ENCODE data around the gene AGBL1. TPM values are rescaled to one million over a fixed set of nuclear protein-coding genes. Genes with fewer than 3 reads are reported as not detected.

The AGBL1 gene
- polyA plus RNA-seq, 4 donors: 0.01 to 0.04 TPM; not detected in 2

GRCh38 chr15:86337071-86337470 is 257.4 kb downstream of the AGBL1 start:
- no peak for FAIRE-seq

GRCh38 chr15:86347245-86347644 is 267.6 kb downstream of the AGBL1 start:
- H3K4me3 ChIP-seq (ENCODE audit: low read depth in 1 of 3, low read length in 3 of 3): no peak overlapping the region
- FAIRE-seq (no peak), DNase-seq (no peak)
- no peaks in the 10 kb centered on the region for H3K36me3 ChIP-seq (ENCODE audit: control insufficient read depth in 3 of 3, insufficient read depth in 2 of 3, low read depth in 1 of 3, low read length in 3 of 3)
- H3K4me1 ChIP-seq (ENCODE audit: control insufficient read depth in 3 of 3, insufficient read depth in 2 of 3, low read depth in 1 of 3, low read length in 2 of 3): no peaks in the 10 kb centered on the region
- peaks cover 0 to 2% of the 10 kb centered on the region in 2 donors for H3K9me3 ChIP-seq (ENCODE audit: control insufficient read depth in 2 of 2, insufficient read depth in 1 of 2, low read depth in 1 of 2, low read length in 1 of 2)
- no peak overlapping the region for H3K27ac ChIP-seq (ENCODE audit: low read depth in 1 of 3, low read length in 2 of 3)
- H3K27me3 ChIP-seq (ENCODE audit: control insufficient read depth in 3 of 3, insufficient read depth in 3 of 3, low read length in 3 of 3): no peaks in the 10 kb centered on the region
- WGBS, 3 donors: 62 to 84% (median 71%) methylated on average over 2 of the region's 2 CpGs

More at GRCh38 chr15:86337071-86337470, 257.4 kb downstream of the AGBL1 start:
- no peak overlapping the region for H3K27ac ChIP-seq (ENCODE audit: low read depth in 1 of 3, low read length in 2 of 3)
- H3K36me3 ChIP-seq (ENCODE audit: control insufficient read depth in 3 of 3, insufficient read depth in 2 of 3, low read depth in 1 of 3, low read length in 3 of 3): no peaks in the 10 kb centered on the region
- WGBS, 3 donors: 89 to 93% (median 91%) methylated on average over 2 of the region's 2 CpGs
- no peaks in the 10 kb centered on the region for H3K4me1 ChIP-seq (ENCODE audit: control insufficient read depth in 3 of 3, insufficient read depth in 2 of 3, low read depth in 1 of 3, low read length in 2 of 3)
- H3K9me3 ChIP-seq (ENCODE audit: control insufficient read depth in 2 of 2, insufficient read depth in 1 of 2, low read depth in 1 of 2, low read length in 1 of 2): no peaks in the 10 kb centered on the region
- H3K27me3 ChIP-seq (ENCODE audit: control insufficient read depth in 3 of 3, insufficient read depth in 3 of 3, low read length in 3 of 3): no peaks in the 10 kb centered on the region
- no peak for DNase-seq
- no peak overlapping the region for H3K4me3 ChIP-seq (ENCODE audit: low read depth in 1 of 3, low read length in 3 of 3)

GRCh38 chr15:86349565-86349964 is 269.9 kb downstream of the AGBL1 start:
- DNase-seq (no peak), FAIRE-seq (no peak)
- H3K4me1 ChIP-seq (ENCODE audit: control insufficient read depth in 3 of 3, insufficient read depth in 2 of 3, low read depth in 1 of 3, low read length in 2 of 3): no peaks in the 10 kb centered on the region
- H3K27me3 ChIP-seq (ENCODE audit: control insufficient read depth in 3 of 3, insufficient read depth in 3 of 3, low read length in 3 of 3): no peaks in the 10 kb centered on the region
- H3K9me3 ChIP-seq (ENCODE audit: control insufficient read depth in 2 of 2, insufficient read depth in 1 of 2, low read depth in 1 of 2, low read length in 1 of 2): peaks cover 0 to 2% of the 10 kb centered on the region in 2 donors
- WGBS, 3 donors: 83 to 97% (median 90%) methylated on average over 1 of the region's 1 CpG
- H3K36me3 ChIP-seq (ENCODE audit: control insufficient read depth in 3 of 3, insufficient read depth in 2 of 3, low read depth in 1 of 3, low read length in 3 of 3): no peaks in the 10 kb centered on the region
- H3K4me3 ChIP-seq (ENCODE audit: low read depth in 1 of 3, low read length in 3 of 3): no peak overlapping the region
- no peak overlapping the region for H3K27ac ChIP-seq (ENCODE audit: low read depth in 1 of 3, low read length in 2 of 3)

GRCh38 chr15:86353213-86353612 is 273.5 kb downstream of the AGBL1 start:
- WGBS, 3 donors: 73 to 77% (median 75%) methylated on average over 1 of the region's 1 CpG
- Histone ChIP-seq H3K27ac (ENCODE audit: low read depth in 1 of 3, low read length in 2 of 3) (no peak overlapping the region), H3K36me3 (ENCODE audit: control insufficient read depth in 3 of 3, insufficient read depth in 2 of 3, low read depth in 1 of 3, low read length in 3 of 3) (no peaks in the 10 kb centered on the region), H3K27me3 (ENCODE audit: control insufficient read depth in 3 of 3, insufficient read depth in 3 of 3, low read length in 3 of 3) (no peaks in the 10 kb centered on the region), H3K4me3 (ENCODE audit: low read depth in 1 of 3, low read length in 3 of 3) (no peak overlapping the region), H3K4me1 (ENCODE audit: control insufficient read depth in 3 of 3, insufficient read depth in 2 of 3, low read depth in 1 of 3, low read length in 2 of 3) (no peaks in the 10 kb centered on the region), H3K9me3 (ENCODE audit: control insufficient read depth in 2 of 2, insufficient read depth in 1 of 2, low read depth in 1 of 2, low read length in 1 of 2) (peaks cover 0 to 2% of the 10 kb centered on the region in 2 donors)
- no peak for FAIRE-seq
- DNase-seq: no peak

- H3K4me1 ChIP-seq (ENCODE audit: control insufficient read depth in 3 of 3, insufficient read depth in 2 of 3, low read depth in 1 of 3, low read length in 2 of 3): no peaks in the 10 kb centered on the region
- H3K27ac ChIP-seq (ENCODE audit: low read depth in 1 of 3, low read length in 2 of 3): no peak overlapping the region
- H3K9me3 ChIP-seq (ENCODE audit: control insufficient read depth in 2 of 2, insufficient read depth in 1 of 2, low read depth in 1 of 2, low read length in 1 of 2): peaks cover 0 to 2% of the 10 kb centered on the region in 2 donors
- DNase-seq: no peak
- no peaks in the 10 kb centered on the region for H3K36me3 ChIP-seq (ENCODE audit: control insufficient read depth in 3 of 3, insufficient read depth in 2 of 3, low read depth in 1 of 3, low read length in 3 of 3)
- no peak overlapping the region for H3K4me3 ChIP-seq (ENCODE audit: low read depth in 1 of 3, low read length in 3 of 3)
- no peak for FAIRE-seq
- no peaks in the 10 kb centered on the region for H3K27me3 ChIP-seq (ENCODE audit: control insufficient read depth in 3 of 3, insufficient read depth in 3 of 3, low read length in 3 of 3)
These were observed 275.7 kb downstream of the AGBL1 start for GRCh38 chr15:86355361-86355760.

- no peak overlapping the region for H3K4me3 ChIP-seq (ENCODE audit: low read depth in 1 of 3, low read length in 3 of 3)
- WGBS, 3 donors: 17 to 31% (median 23%) methylated on average over 1 of the region's 1 CpG
- H3K4me1 ChIP-seq (ENCODE audit: control insufficient read depth in 3 of 3, insufficient read depth in 2 of 3, low read depth in 1 of 3, low read length in 2 of 3): no peaks in the 10 kb centered on the region
- H3K27me3 ChIP-seq (ENCODE audit: control insufficient read depth in 3 of 3, insufficient read depth in 3 of 3, low read length in 3 of 3): no peaks in the 10 kb centered on the region
- DNase-seq (no peak), FAIRE-seq (no peak)
- no peak overlapping the region for H3K27ac ChIP-seq (ENCODE audit: low read depth in 1 of 3, low read length in 2 of 3)
- no peaks in the 10 kb centered on the region for H3K36me3 ChIP-seq (ENCODE audit: control insufficient read depth in 3 of 3, insufficient read depth in 2 of 3, low read depth in 1 of 3, low read length in 3 of 3)
- peaks cover 0 to 2% of the 10 kb centered on the region in 2 donors for H3K9me3 ChIP-seq (ENCODE audit: control insufficient read depth in 2 of 2, insufficient read depth in 1 of 2, low read depth in 1 of 2, low read length in 1 of 2)
These were observed 276.1 kb downstream of the AGBL1 start for GRCh38 chr15:86355801-86356200.

- peaks cover 0 to 2% of the 10 kb centered on the region in 2 donors for H3K9me3 ChIP-seq (ENCODE audit: control insufficient read depth in 2 of 2, insufficient read depth in 1 of 2, low read depth in 1 of 2, low read length in 1 of 2)
- no peak for DNase-seq
- H3K27ac ChIP-seq (ENCODE audit: low read depth in 1 of 3, low read length in 2 of 3): no peak overlapping the region
- no peaks in the 10 kb centered on the region for H3K36me3 ChIP-seq (ENCODE audit: control insufficient read depth in 3 of 3, insufficient read depth in 2 of 3, low read depth in 1 of 3, low read length in 3 of 3)
- H3K4me3 ChIP-seq (ENCODE audit: low read depth in 1 of 3, low read length in 3 of 3): no peak overlapping the region
- no peak for FAIRE-seq
- H3K4me1 ChIP-seq (ENCODE audit: control insufficient read depth in 3 of 3, insufficient read depth in 2 of 3, low read depth in 1 of 3, low read length in 2 of 3): no peaks in the 10 kb centered on the region
- no peaks in the 10 kb centered on the region for H3K27me3 ChIP-seq (ENCODE audit: control insufficient read depth in 3 of 3, insufficient read depth in 3 of 3, low read length in 3 of 3)
These were observed 282.9 kb downstream of the AGBL1 start for GRCh38 chr15:86362555-86362954.

GRCh38 chr15:86373147-86373546 is 293.5 kb downstream of the AGBL1 start:
- H3K27me3 ChIP-seq (ENCODE audit: control insufficient read depth in 3 of 3, insufficient read depth in 3 of 3, low read length in 3 of 3): no peaks in the 10 kb centered on the region
- 43 to 57% (median 56%) methylated on average over 1 of the region's 1 CpG for WGBS, 3 donors
- H3K36me3 ChIP-seq (ENCODE audit: control insufficient read depth in 3 of 3, insufficient read depth in 2 of 3, low read depth in 1 of 3, low read length in 3 of 3): no peaks in the 10 kb centered on the region
- H3K9me3 ChIP-seq (ENCODE audit: control insufficient read depth in 2 of 2, insufficient read depth in 1 of 2, low read depth in 1 of 2, low read length in 1 of 2): no peaks in the 10 kb centered on the region
- DNase-seq: no peak
- FAIRE-seq: no peak
- H3K27ac ChIP-seq (ENCODE audit: low read depth in 1 of 3, low read length in 2 of 3): no peak overlapping the region
- H3K4me3 ChIP-seq (ENCODE audit: low read depth in 1 of 3, low read length in 3 of 3): no peak overlapping the region
- H3K4me1 ChIP-seq (ENCODE audit: control insufficient read depth in 3 of 3, insufficient read depth in 2 of 3, low read depth in 1 of 3, low read length in 2 of 3): no peaks in the 10 kb centered on the region

- no peak for DNase-seq
- Histone ChIP-seq H3K9me3 (ENCODE audit: control insufficient read depth in 2 of 2, insufficient read depth in 1 of 2, low read depth in 1 of 2, low read length in 1 of 2) (no peaks in the 10 kb centered on the region), H3K27ac (ENCODE audit: low read depth in 1 of 3, low read length in 2 of 3) (no peak overlapping the region), H3K27me3 (ENCODE audit: control insufficient read depth in 3 of 3, insufficient read depth in 3 of 3, low read length in 3 of 3) (no peaks in the 10 kb centered on the region), H3K4me1 (ENCODE audit: control insufficient read depth in 3 of 3, insufficient read depth in 2 of 3, low read depth in 1 of 3, low read length in 2 of 3) (no peaks in the 10 kb centered on the region), H3K36me3 (ENCODE audit: control insufficient read depth in 3 of 3, insufficient read depth in 2 of 3, low read depth in 1 of 3, low read length in 3 of 3) (no peaks in the 10 kb centered on the region), H3K4me3 (ENCODE audit: low read depth in 1 of 3, low read length in 3 of 3) (no peak overlapping the region)
- 58 to 82% (median 58%) methylated on average over 1 of the region's 1 CpG for WGBS, 3 donors
- no peak for FAIRE-seq
These were observed 296.1 kb downstream of the AGBL1 start for GRCh38 chr15:86375733-86376280.
